Parathyroid adenoma (tissue), 2 donors: ENCODE results near the gene ZNF609.

Source experiments
- H2AFZ ChIP-seq: fragments of 300-600 bp; sonication (generic); one replicate; pipeline ENCODE4 v1.7.0; 2017; ENCODE audit warnings: antibody characterized with exemption, mild to moderate bottlenecking
- H3K27ac ChIP-seq: fragments of 300-600 bp; sonication (generic); one replicate; pipeline ENCODE4 v1.7.0; 2017
- H3K27me3 ChIP-seq: fragments of 300-600 bp; sonication (generic); one replicate; pipeline ENCODE4 v1.7.0; 2017; ENCODE audit warnings: low read length; ENCODE audit not compliant: control insufficient read depth, insufficient read depth
- H3K36me3 ChIP-seq: fragments of 300-600 bp; sonication (generic); one replicate; pipeline ENCODE4 v1.7.0; 2017; ENCODE audit warnings: low read length; ENCODE audit not compliant: control insufficient read depth, insufficient read depth
- H3K4me1 ChIP-seq: fragments of 300-600 bp; sonication (generic); one replicate; pipeline ENCODE4 v1.7.0; 2017; ENCODE audit warnings: control low read depth
- H3K4me2 ChIP-seq: fragments of 300-600 bp; sonication (generic); one replicate; pipeline ENCODE4 v1.7.0; 2017; ENCODE audit warnings: low read length
- H3K4me3 ChIP-seq: fragments of 300-600 bp; sonication (generic); one replicate; pipeline ENCODE4 v1.7.0; 2017; ENCODE audit warnings: low read depth, low read length
- H3K79me2 ChIP-seq: fragments of 300-600 bp; sonication (generic); one replicate; pipeline ENCODE4 v1.7.0; 2017; ENCODE audit warnings: control low read depth
- H3K9ac ChIP-seq: fragments of 300-600 bp; sonication (generic); one replicate; pipeline ENCODE4 v1.7.0; 2017; ENCODE audit warnings: mild to moderate bottlenecking
- H3K9me3 ChIP-seq: fragments of 300-600 bp; sonication (generic); one replicate; pipeline ENCODE4 v1.7.0; 2017; ENCODE audit warnings: low read length; ENCODE audit not compliant: control insufficient read depth
- CTCF ChIP-seq: fragments of 300-600 bp; sonication (generic); IDR thresholded peaks from one replicate; pipeline ENCODE4 v1.7.0; 2017; ENCODE audit warnings: antibody characterized with exemption, mild to moderate bottlenecking
- donor health status: primary hyperparathyroidism.

The ZNF609 gene

GRCh38 chr15:64549860-64550259, 89.5 kb downstream of the ZNF609 start:
- H2AFZ ChIP-seq: no peak overlapping the region
- H3K9me3 ChIP-seq: no peaks in the 10 kb centered on the region
- TF ChIP-seq CTCF: no peak
- no peaks in the 10 kb centered on the region for H3K27me3 ChIP-seq
- peaks cover 5% of the 10 kb centered on the region for H3K79me2 ChIP-seq
- H3K4me3 ChIP-seq: no peak overlapping the region
- H3K36me3 ChIP-seq: no peaks in the 10 kb centered on the region
- no peak overlapping the region for H3K4me2 ChIP-seq
- no peak overlapping the region for H3K27ac ChIP-seq
- H3K4me1 ChIP-seq: peaks cover 3% of the 10 kb centered on the region
- no peak overlapping the region for H3K9ac ChIP-seq

- Histone ChIP-seq H3K9me3 (no peaks in the 10 kb centered on the region), H3K9ac (no peak overlapping the region), H3K4me1 (peaks cover 3% of the 10 kb centered on the region), H2AFZ (no peak overlapping the region), H3K4me2 (peak overlapping the region; percentile 34), H3K4me3 (no peak overlapping the region), H3K79me2 (peaks cover 5% of the 10 kb centered on the region), H3K27me3 (no peaks in the 10 kb centered on the region), H3K27ac (no peak overlapping the region), H3K36me3 (no peaks in the 10 kb centered on the region)
- no peak for TF ChIP-seq CTCF
These were observed 92.0 kb downstream of the ZNF609 start for GRCh38 chr15:64552281-64552948.

- peak overlapping the region; percentile 49 for H3K27ac ChIP-seq
- no peak overlapping the region for H3K4me2 ChIP-seq
- no peak overlapping the region for H3K9ac ChIP-seq
- H2AFZ ChIP-seq: no peak overlapping the region
- peaks cover 5% of the 10 kb centered on the region for H3K4me1 ChIP-seq
- TF ChIP-seq CTCF: no peak
- no peaks in the 10 kb centered on the region for H3K27me3 ChIP-seq
- H3K79me2 ChIP-seq: no peaks in the 10 kb centered on the region
- H3K9me3 ChIP-seq: no peaks in the 10 kb centered on the region
- H3K4me3 ChIP-seq: no peak overlapping the region
- H3K36me3 ChIP-seq: no peaks in the 10 kb centered on the region
These were observed 98.2 kb downstream of the ZNF609 start for GRCh38 chr15:64558460-64559179.

GRCh38 chr15:64559243-64559642, 98.9 kb downstream of the ZNF609 start:
- H3K4me1 ChIP-seq: peaks cover 5% of the 10 kb centered on the region
- no peak overlapping the region for H3K4me2 ChIP-seq
- H3K27me3 ChIP-seq: no peaks in the 10 kb centered on the region
- no peak overlapping the region for H3K9ac ChIP-seq
- H3K27ac ChIP-seq: peak overlapping the region; percentile 49
- H3K79me2 ChIP-seq: no peaks in the 10 kb centered on the region
- no peaks in the 10 kb centered on the region for H3K36me3 ChIP-seq
- H2AFZ ChIP-seq: no peak overlapping the region
- TF ChIP-seq CTCF: no peak
- no peaks in the 10 kb centered on the region for H3K9me3 ChIP-seq
- H3K4me3 ChIP-seq: no peak overlapping the region

- Histone ChIP-seq H3K36me3 (no peaks in the 10 kb centered on the region), H3K9me3 (no peaks in the 10 kb centered on the region), H3K9ac (no peak overlapping the region), H3K79me2 (no peaks in the 10 kb centered on the region), H3K27ac (no peak overlapping the region), H3K4me1 (peaks cover 5% of the 10 kb centered on the region), H2AFZ (no peak overlapping the region), H3K4me3 (no peak overlapping the region), H3K4me2 (no peak overlapping the region), H3K27me3 (no peaks in the 10 kb centered on the region)
- TF ChIP-seq CTCF: no peak
These were observed 100.1 kb downstream of the ZNF609 start for GRCh38 chr15:64560501-64560900.
